Measurements from ENCODE around the gene FAM83B. TPM values are rescaled to one million over a fixed set of nuclear protein-coding genes. Genes with fewer than 3 reads are reported as not detected.

FAM83B gene
- total RNA-seq, 1 donor from 2014 or later: 12.6 TPM

DNA sequence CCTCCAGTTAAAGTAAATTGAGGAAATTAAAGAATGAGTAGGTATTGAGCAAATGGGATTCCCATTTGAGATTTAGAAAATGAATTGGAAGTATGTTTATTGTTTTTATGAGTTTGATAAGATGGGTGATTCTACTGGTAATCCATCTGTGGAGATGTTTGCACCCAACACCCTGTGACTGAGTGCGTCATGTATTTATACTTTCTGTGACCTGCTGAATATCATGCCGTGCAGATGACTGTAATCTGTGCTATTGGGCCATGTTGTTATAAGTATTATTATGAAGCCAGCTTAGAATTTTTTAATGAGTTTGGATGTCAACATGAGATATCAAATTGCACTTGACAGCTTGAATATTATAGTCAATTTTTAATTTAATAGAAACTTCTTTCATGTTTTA lies 17.7 kb downstream of the FAM83B start:
- no peaks in the 10 kb centered on the region for H3K9me3 Mint-ChIP-seq
- H3K27me3 Mint-ChIP-seq (ENCODE audit: low read depth): no peaks in the 10 kb centered on the region
- no peak for DNase-seq (ENCODE audit: low spot score in 2 of 2, unreplicated experiment in 2 of 2)
- peak overlapping the region; percentile 8 for H3K27ac Mint-ChIP-seq
- H3K36me3 Mint-ChIP-seq: no peaks in the 10 kb centered on the region
- H3K4me1 Mint-ChIP-seq: peaks cover 21% of the 10 kb centered on the region
- H3K4me3 Mint-ChIP-seq: no peak overlapping the region
- no peak for TF ChIP-seq CTCF (IDR thresholded peaks at IDR 0.05; ENCODE audit: unreplicated experiment)

DNA sequence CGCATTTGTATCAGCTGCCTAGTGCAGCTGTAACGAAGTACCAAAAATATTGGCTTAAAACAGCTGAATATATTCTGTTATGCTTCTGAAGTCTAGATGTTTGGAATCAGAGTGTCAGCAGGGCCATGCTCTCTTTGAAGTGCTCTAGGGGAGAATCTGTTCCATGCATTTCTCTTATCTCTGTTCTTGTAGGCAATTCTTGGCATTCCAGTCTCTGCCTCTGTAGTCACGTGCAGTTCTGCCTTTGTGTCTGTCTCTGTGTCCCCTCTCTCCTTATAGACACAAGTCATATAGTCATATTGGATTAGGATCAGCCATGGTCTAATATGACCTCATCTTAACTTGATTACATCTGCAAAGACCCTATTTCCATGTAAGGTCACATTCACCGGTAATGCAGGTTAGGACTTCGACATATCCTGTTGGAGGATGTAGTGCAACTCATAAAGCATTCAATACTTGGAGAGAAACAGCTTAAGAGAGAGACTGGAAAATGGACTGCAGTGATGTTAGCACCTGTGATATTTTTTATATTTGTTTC lies 18.6 kb downstream of the FAM83B start:
- H3K4me1 Mint-ChIP-seq: peaks cover 30% of the 10 kb centered on the region
- H3K4me3 Mint-ChIP-seq: no peak overlapping the region
- H3K27me3 Mint-ChIP-seq (ENCODE audit: low read depth): no peaks in the 10 kb centered on the region
- no peaks in the 10 kb centered on the region for H3K9me3 Mint-ChIP-seq
- no peak for TF ChIP-seq CTCF (IDR thresholded peaks at IDR 0.05; ENCODE audit: unreplicated experiment)
- peak overlapping the region; percentile 6 for H3K27ac Mint-ChIP-seq
- no peak for DNase-seq (ENCODE audit: low spot score in 2 of 2, unreplicated experiment in 2 of 2)
- H3K36me3 Mint-ChIP-seq: no peaks in the 10 kb centered on the region

GRCh38 chr6:54868556-54868955 lies 22.0 kb downstream of the FAM83B start:
- DNase-seq (ENCODE audit: low spot score in 2 of 2, unreplicated experiment in 2 of 2): no peak
- H3K4me3 Mint-ChIP-seq: no peak overlapping the region
- peak overlapping the region; percentile 23 for H3K27ac Mint-ChIP-seq
- TF ChIP-seq CTCF (IDR thresholded peaks at IDR 0.05; ENCODE audit: unreplicated experiment): no peak
- H3K4me1 Mint-ChIP-seq: peaks cover 41% of the 10 kb centered on the region
- no peaks in the 10 kb centered on the region for H3K27me3 Mint-ChIP-seq (ENCODE audit: low read depth)
- H3K36me3 Mint-ChIP-seq: no peaks in the 10 kb centered on the region
- H3K9me3 Mint-ChIP-seq: no peaks in the 10 kb centered on the region

- Mint-ChIP-seq H3K9me3 (no peaks in the 10 kb centered on the region), H3K4me1 (peaks cover 48% of the 10 kb centered on the region), H3K27me3 (ENCODE audit: low read depth) (no peaks in the 10 kb centered on the region), H3K27ac (no peak overlapping the region), H3K36me3 (no peaks in the 10 kb centered on the region), H3K4me3 (no peak overlapping the region)
- no peak for TF ChIP-seq CTCF (IDR thresholded peaks at IDR 0.05; ENCODE audit: unreplicated experiment)
- no peak for DNase-seq (ENCODE audit: low spot score in 2 of 2, unreplicated experiment in 2 of 2)
Measured at GRCh38 chr6:54873599-54873998, 27.0 kb downstream of the FAM83B start.

DNA sequence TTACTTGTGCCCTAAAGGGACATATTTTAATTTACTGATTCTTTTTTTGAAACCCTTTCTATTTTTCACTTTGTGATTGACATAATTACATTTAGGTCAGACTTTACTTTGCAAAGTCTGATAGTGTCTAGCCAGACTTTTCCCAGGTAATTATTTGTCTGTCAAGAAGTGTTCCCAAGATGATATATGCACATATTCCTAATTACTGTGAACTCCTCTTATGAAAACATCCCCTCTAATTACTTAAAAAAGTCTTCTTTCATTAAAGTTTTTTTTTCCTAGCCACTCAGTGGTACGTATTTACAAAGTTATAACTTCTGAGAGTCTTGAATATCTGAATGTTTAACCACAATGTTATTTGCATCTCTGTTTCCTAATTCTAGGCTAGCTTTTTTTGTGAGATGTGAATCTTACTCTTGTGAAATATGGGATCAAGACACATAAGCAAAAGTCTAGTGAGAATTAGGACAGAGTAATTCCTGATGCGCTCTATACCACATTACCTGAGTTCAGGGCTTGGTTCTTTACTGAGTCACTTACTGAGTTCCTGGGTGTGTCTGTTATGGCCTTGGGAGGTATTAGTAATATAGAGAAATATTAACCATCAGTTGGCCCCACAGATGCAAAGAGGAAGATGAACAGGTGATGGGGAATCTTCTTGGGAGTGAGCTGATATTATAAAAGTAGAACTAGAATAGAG lies 27.9 kb downstream of the FAM83B start:
- Mint-ChIP-seq H3K27me3 (ENCODE audit: low read depth) (no peaks in the 10 kb centered on the region), H3K4me1 (peaks cover 39% of the 10 kb centered on the region), H3K4me3 (no peak overlapping the region), H3K9me3 (no peaks in the 10 kb centered on the region), H3K27ac (no peak overlapping the region), H3K36me3 (no peaks in the 10 kb centered on the region)
- no peak for DNase-seq (ENCODE audit: low spot score in 2 of 2, unreplicated experiment in 2 of 2)
- TF ChIP-seq CTCF (IDR thresholded peaks at IDR 0.05; ENCODE audit: unreplicated experiment): no peak

Data from mesothelial cell of epicardium (in vitro differentiated cells).